Common myeloid progenitor, CD34-positive (primary cell): ENCODE measurements around the gene MRPL4. TPM values are rescaled to one million over a fixed set of nuclear protein-coding genes. Genes with fewer than 3 reads are reported as not detected.

Experiments used
- CTCF ChIA-PET: fragments of 350-600 bp; sonication (Branson Sonifier 250); formaldehyde crosslinking; loops from one replicate; lab custom pipeline; 2021; ENCODE audit warnings: antibody characterized with exemption; lab: Charles Lee
- POLR2A ChIA-PET: fragments of 350-600 bp; sonication (Branson Sonifier 250); formaldehyde crosslinking; loops from one replicate; lab custom pipeline; 2021; ENCODE audit warnings: antibody characterized with exemption; lab: Charles Lee
- DNase-seq, 3 donors: peaks; one replicate each; pipeline versions ENCODE4 v3.0.0 to v3.0.0-alpha.2; 2013
- H3K27ac ChIP-seq, 2 experiments: 1 replicate in 1 of 2; 2 replicates in 1 of 2; pipeline ENCODE4 v1.7.0; 2013; ENCODE audit warnings: inconsistent platforms in 2 of 2, low read length in 2 of 2, mild to moderate bottlenecking in 2 of 2, low read depth in 1 of 2, moderate library complexity in 1 of 2; ENCODE audit not compliant: severe bottlenecking in 2 of 2, insufficient read depth in 1 of 2, poor library complexity in 1 of 2
- H3K27me3 ChIP-seq, 5 experiments: replicated peaks in 2 of 5; 1 replicate in 3 of 5; 2 replicates in 2 of 5; pipeline versions ENCODE4 v1.6.1 to v1.7.0; 2013; ENCODE audit warnings: low read length in 4 of 5, mild to moderate bottlenecking in 2 of 5, moderate library complexity in 2 of 5, inconsistent platforms in 1 of 5; ENCODE audit not compliant: insufficient read depth in 5 of 5, control insufficient read depth in 4 of 5
- H3K36me3 ChIP-seq, 4 experiments: 1 replicate in 2 of 4; 2 replicates in 2 of 4; pipeline versions ENCODE4 v1.6.1 to v1.7.0; 2013; ENCODE audit warnings: low read length in 3 of 4, control low read depth in 1 of 4, mild to moderate bottlenecking in 1 of 4; ENCODE audit not compliant: control insufficient read depth in 4 of 4, insufficient read depth in 4 of 4
- H3K4me1 ChIP-seq, 4 experiments: 1 replicate in 3 of 4; 2 replicates in 1 of 4; pipeline versions ENCODE4 v1.6.1 to v1.7.1; 2013; ENCODE audit warnings: low read length in 3 of 4, mild to moderate bottlenecking in 3 of 4, control low read depth in 1 of 4, inconsistent platforms in 1 of 4, moderate library complexity in 1 of 4; ENCODE audit not compliant: control insufficient read depth in 4 of 4, insufficient read depth in 4 of 4; ENCODE audit errors: control extremely low read depth in 1 of 4
- H3K4me3 ChIP-seq, 7 experiments: 1 replicate in 4 of 7; 2 replicates in 3 of 7; pipeline versions ENCODE4 v1.5.1 to v1.7.0; 2013; ENCODE audit warnings: mild to moderate bottlenecking in 7 of 7, low read length in 6 of 7, moderate library complexity in 6 of 7, inconsistent platforms in 2 of 7, low read depth in 2 of 7, control low read depth in 1 of 7; ENCODE audit not compliant: insufficient read depth in 4 of 7, control insufficient read depth in 1 of 7; ENCODE audit errors: extremely low read depth in 1 of 7
- H3K9me3 ChIP-seq, 5 experiments: 1 replicate in 4 of 5; 2 replicates in 1 of 5; pipeline versions ENCODE4 v1.6.1 to v1.7.1; 2013; ENCODE audit warnings: low read length in 4 of 5, mild to moderate bottlenecking in 2 of 5, inconsistent platforms in 1 of 5, low read depth in 1 of 5, moderate library complexity in 1 of 5; ENCODE audit not compliant: control insufficient read depth in 4 of 5, insufficient read depth in 2 of 5; ENCODE audit errors: control extremely low read depth in 1 of 5
- WGBS: methylation state at CpG from one replicate; pipeline ENCODE4 v1.1.5; 2013; ENCODE audit not compliant: insufficient coverage; 5-methylcytosine and 5-hydroxymethylcytosine counted together
- polyA plus RNA-seq: library from polyadenylated mRNA; unstranded; fragments of 120-200 nt; gene quantifications from one replicate; pipeline ENCODE4 v1.2.1, GENCODE V29; 2013

The MRPL4 gene
- 39.4 TPM for polyA plus RNA-seq

DNA sequence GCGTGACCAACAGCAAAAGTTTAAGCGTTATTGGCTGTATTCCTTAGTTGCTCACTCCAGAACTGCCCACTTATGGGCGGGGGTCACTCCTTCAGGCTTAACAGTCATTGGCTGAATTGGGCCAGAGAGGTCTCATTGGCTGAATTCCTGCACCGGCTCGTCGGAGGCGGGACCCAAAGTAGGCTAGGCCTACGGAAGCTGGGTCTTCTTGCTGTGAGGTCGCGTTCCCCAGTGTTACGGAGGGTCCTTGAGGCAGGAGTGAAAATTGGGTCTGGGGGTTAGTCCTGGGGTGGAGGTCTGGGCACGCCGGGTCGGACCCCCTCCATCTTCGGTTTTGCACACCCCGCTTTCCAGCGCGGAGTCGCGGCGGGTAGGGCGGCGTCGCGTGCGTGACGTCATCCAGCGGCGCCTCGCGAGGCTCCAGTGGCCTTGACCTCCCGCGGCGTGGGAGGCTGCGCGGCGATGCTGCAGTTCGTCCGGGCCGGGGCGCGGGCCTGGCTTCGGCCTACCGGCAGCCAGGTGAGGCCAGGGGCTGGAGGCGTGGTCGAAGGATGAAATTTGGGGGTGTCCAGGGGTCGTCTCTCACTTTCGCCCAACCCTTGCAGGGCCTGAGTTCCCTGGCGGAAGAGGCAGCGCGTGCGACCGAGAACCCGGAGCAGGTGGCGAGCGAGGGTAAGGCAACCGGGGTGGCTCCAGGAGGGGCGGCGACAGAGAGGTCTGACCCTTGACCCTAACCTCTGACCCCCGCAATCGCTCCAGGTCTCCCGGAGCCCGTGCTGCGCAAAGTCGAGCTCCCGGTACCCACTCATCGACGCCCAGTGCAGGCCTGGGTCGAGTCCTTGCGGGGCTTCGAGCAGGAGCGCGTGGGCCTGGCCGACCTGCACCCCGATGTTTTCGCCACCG is at the start of gene MRPL4:
TSS of gene MRPL4 (plus strand) at position 423 of the 903 bp plus-strand sequence. CDS start at position 463, 40 bp downstream.
- Histone ChIP-seq H3K27me3 (no peaks in the 10 kb centered on the region), H3K4me1 (peaks cover 5 to 19% (median 15%) of the 10 kb centered on the region in 4 experiments), H3K4me3 (peak within 1 kb of the TSS; percentile 74 to 95 (median 88)), H3K36me3 (peaks cover 4 to 28% (median 19%) of the 10 kb centered on the region in 4 experiments), H3K27ac (peak within 1 kb of the TSS; percentile 50 to 79), H3K9me3 (no peaks in the 10 kb centered on the region)
- POLR2A ChIA-PET = interaction anchor here (0.6 to 0.9 kb wide), 2 partner anchors 25 to 104 kb away, joined by 3 read pairs; no protein-coding TSS in a partner anchor
- CTCF ChIA-PET = interaction anchor here (1.0 to 3.5 kb wide), 3 partner anchors 23 to 152 kb away, joined by 3 to 36 read pairs (median 18); no protein-coding TSS in a partner anchor
- WGBS = under 1% methylated on average over 61 of the region's 77 CpGs
- peak; percentile 99 for DNase-seq

DNA sequence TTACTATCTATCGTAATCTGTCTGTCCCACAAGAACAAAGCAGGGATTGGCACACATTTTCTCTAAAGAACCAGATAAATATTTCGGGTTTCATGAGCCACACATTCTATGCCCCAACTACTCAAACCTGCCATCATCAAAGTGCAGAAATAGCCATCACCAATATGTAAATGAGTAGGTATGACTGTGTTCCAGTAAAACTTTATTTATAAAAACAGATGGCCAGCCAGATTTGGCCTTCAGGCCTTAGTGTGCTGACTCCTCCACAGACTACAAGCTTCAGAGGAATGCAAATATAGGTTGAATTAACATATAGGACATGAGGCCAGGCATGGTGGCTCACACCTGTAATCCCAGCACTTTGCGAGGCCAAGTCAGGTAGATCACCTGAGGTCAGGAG is 48.3 kb upstream of the MRPL4 start:
- ChIA-PET CTCF (no interaction called here), POLR2A (no interaction called here)
- Histone ChIP-seq H3K9me3 (peaks cover 0 to 2% (median 0%) of the 10 kb centered on the region in 5 experiments), H3K27ac (no peak overlapping the region), H3K4me3 (no peak overlapping the region), H3K36me3 (no peaks in the 10 kb centered on the region), H3K4me1 (peaks cover 0 to 2% (median 0%) of the 10 kb centered on the region in 4 experiments), H3K27me3 (no peaks in the 10 kb centered on the region)
- no peak for DNase-seq
- WGBS = 100% methylated on average over 1 of the region's 3 CpGs

DNA sequence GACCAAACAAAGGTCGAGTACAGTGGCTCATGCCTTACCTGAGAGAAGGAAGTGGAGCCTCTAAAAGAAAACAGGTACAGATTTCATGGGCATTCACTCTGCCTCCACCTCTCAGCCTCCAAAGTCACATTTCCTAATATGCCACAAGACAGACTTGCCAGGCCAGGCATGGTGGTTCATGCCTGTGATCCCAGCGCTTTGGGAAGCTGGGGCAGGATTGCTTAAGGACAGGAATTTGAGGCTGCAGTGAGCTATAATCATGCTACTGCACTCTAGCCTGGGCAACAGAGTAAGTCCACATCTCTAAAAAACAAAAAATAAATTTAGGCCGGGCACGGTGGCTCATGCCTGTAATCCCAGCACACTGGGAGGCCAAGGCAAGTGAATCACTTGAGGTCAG is 46.4 kb upstream of the MRPL4 start:
- Histone ChIP-seq H3K4me3 (no peak overlapping the region), H3K27ac (no peak overlapping the region), H3K36me3 (no peaks in the 10 kb centered on the region), H3K4me1 (peaks cover 0 to 5% (median 0%) of the 10 kb centered on the region in 4 experiments), H3K9me3 (peaks cover 0 to 2% (median 0%) of the 10 kb centered on the region in 5 experiments), H3K27me3 (no peaks in the 10 kb centered on the region)
- CTCF ChIA-PET = no interaction called here
- POLR2A ChIA-PET = no interaction called here
- no peak for DNase-seq
- WGBS = 91% methylated on average over 4 of the region's 4 CpGs

DNA sequence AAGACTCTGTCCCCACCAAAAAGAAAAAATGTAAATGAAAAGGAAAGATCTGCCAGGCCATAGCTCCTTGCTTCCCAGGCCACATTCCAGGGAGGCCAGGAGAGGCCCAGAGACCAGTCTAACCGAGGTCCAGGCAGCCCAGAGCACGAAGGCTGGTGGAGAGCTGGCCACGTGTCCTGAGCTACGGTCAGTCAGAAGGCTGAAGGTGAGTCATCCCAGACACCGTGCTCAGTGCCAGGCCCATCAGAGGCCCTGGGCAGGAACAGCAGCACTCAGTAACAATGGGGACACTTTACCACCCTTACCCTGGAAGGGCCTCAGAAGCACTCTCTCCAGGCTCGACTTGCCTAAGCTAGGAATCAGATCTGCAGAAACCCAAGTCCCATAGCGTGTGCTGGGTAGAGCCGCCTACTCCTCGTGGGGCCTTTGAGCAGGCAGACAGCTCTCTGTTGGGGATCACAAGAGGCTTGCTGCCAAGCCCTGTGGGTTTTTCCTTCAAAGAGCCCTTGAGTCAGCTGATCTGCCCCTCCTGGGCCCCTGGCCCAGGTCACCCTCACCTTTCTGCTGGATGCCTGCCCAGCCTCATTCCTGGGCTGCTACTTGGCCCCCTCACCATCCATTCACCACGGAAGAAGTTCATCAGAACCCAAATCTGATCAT is 45.7 kb upstream of the MRPL4 start:
- Histone ChIP-seq H3K36me3 (no peaks in the 10 kb centered on the region), H3K27me3 (no peaks in the 10 kb centered on the region), H3K4me3 (no peak overlapping the region), H3K4me1 (peaks cover 0 to 6% (median 0%) of the 10 kb centered on the region in 4 experiments), H3K27ac (no peak overlapping the region), H3K9me3 (peaks cover 0 to 2% (median 0%) of the 10 kb centered on the region in 5 experiments)
- no peak for DNase-seq
- POLR2A ChIA-PET = no interaction called here
- WGBS = 99% methylated on average over 10 of the region's 10 CpGs
- CTCF ChIA-PET = interaction anchor here (0.5 to 1.9 kb wide), 2 partner anchors 19 to 75 kb away, joined by 4 to 5 read pairs; no protein-coding TSS in a partner anchor

DNA sequence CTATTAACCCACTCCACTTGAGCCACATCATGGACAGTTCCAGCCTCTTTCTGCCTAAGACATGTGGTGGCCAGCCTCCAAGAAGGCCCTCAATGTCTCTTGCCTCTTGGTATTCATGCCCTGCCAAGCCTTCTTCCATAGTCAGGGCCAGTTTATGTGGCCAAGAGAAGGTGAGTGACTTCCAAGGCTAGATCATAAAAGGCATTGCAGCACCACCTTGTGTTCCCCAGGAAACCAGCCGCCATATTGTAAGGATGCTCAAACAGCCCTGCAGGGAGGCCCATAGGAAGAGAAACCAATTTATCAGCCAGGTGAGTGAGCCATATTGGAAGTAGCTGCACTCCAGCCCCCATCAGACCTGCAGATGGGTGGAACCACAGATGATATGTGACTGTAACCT is 45.0 kb upstream of the MRPL4 start:
- no peak for DNase-seq
- Histone ChIP-seq H3K4me3 (no peak overlapping the region), H3K27ac (no peak overlapping the region), H3K9me3 (peaks cover 0 to 2% (median 0%) of the 10 kb centered on the region in 5 experiments), H3K27me3 (no peaks in the 10 kb centered on the region), H3K36me3 (no peaks in the 10 kb centered on the region), H3K4me1 (peaks cover 0 to 6% (median 0%) of the 10 kb centered on the region in 4 experiments)
- ChIA-PET POLR2A (no interaction called here), CTCF (interaction anchor here (0.5 to 1.9 kb wide), 3 partner anchors 20 to 373 kb away, joined by 3 to 5 read pairs (median 4); no protein-coding TSS in a partner anchor)
- 91% methylated on average over 1 of the region's 1 CpG for WGBS

DNA sequence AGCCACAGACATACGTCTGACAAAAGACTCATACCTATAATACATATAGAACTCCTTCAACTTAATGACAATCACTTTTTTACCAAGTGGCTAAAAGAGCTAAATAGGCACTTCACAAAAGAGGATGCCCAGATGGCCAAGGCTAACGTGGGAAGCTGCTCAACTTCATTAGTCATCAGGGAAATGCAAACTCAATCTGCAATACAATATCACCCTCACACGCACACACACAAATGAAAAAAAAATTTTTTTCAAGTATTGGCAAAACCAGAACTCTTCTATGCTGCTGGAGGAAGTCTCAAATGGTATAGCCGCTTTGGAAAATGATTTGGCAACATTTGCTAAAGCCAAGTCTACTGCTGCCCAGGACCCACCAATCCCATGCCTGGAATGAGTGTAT is 42.7 kb upstream of the MRPL4 start:
- no peak overlapping the region for H3K4me3 ChIP-seq
- H3K9me3 ChIP-seq = peaks cover 0 to 2% (median 0%) of the 10 kb centered on the region in 5 experiments
- H3K27me3 ChIP-seq = no peaks in the 10 kb centered on the region
- no peaks in the 10 kb centered on the region for H3K36me3 ChIP-seq
- peaks cover 0 to 6% (median 0%) of the 10 kb centered on the region in 4 experiments for H3K4me1 ChIP-seq
- WGBS = 80% methylated on average over 4 of the region's 4 CpGs
- H3K27ac ChIP-seq = no peak overlapping the region
- CTCF ChIA-PET = interaction anchor here (1.5 to 1.9 kb wide), 2 partner anchors 12 to 15 kb away, joined by 3 to 4 read pairs; partner anchors contain the start of gene DNMT1
- POLR2A ChIA-PET = no interaction called here
- DNase-seq = peak in 2 of 3 donors; percentile 54 to 59
